ENCODE data around the gene BICD1.

DNA sequence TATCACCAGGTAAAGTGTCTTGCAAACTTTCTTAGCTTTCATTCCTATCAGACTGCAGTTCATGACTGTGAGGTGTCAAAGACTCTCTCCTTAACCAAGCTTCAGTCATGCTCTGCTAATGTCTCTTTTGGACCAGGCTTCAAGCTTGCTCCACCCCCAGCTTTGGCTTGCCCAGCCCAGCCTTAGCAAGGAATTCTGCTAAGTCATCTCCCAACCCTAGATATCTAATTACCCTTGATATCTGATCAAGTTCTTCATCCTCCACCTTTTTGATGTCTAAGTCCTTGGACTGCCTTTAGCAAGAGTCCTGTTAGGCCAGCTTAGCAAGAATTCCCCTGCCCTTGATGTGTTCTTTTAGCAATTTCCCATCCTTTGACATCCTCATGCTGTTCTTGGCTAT lies 183.8 kb downstream of the BICD1 start:
- TF ChIP-seq, protein P1, sequence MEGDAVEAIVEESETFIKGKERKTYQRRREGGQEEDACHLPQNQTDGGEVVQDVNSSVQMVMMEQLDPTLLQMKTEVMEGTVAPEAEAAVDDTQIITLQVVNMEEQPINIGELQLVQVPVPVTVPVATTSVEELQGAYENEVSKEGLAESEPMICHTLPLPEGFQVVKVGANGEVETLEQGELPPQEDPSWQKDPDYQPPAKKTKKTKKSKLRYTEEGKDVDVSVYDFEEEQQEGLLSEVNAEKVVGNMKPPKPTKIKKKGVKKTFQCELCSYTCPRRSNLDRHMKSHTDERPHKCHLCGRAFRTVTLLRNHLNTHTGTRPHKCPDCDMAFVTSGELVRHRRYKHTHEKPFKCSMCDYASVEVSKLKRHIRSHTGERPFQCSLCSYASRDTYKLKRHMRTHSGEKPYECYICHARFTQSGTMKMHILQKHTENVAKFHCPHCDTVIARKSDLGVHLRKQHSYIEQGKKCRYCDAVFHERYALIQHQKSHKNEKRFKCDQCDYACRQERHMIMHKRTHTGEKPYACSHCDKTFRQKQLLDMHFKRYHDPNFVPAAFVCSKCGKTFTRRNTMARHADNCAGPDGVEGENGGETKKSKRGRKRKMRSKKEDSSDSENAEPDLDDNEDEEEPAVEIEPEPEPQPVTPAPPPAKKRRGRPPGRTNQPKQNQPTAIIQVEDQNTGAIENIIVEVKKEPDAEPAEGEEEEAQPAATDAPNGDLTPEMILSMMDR (IDR thresholded peaks at IDR 0.05; ENCODE audit: insufficient read depth, low read length), result no peak
- TF ChIP-seq, protein P2, sequence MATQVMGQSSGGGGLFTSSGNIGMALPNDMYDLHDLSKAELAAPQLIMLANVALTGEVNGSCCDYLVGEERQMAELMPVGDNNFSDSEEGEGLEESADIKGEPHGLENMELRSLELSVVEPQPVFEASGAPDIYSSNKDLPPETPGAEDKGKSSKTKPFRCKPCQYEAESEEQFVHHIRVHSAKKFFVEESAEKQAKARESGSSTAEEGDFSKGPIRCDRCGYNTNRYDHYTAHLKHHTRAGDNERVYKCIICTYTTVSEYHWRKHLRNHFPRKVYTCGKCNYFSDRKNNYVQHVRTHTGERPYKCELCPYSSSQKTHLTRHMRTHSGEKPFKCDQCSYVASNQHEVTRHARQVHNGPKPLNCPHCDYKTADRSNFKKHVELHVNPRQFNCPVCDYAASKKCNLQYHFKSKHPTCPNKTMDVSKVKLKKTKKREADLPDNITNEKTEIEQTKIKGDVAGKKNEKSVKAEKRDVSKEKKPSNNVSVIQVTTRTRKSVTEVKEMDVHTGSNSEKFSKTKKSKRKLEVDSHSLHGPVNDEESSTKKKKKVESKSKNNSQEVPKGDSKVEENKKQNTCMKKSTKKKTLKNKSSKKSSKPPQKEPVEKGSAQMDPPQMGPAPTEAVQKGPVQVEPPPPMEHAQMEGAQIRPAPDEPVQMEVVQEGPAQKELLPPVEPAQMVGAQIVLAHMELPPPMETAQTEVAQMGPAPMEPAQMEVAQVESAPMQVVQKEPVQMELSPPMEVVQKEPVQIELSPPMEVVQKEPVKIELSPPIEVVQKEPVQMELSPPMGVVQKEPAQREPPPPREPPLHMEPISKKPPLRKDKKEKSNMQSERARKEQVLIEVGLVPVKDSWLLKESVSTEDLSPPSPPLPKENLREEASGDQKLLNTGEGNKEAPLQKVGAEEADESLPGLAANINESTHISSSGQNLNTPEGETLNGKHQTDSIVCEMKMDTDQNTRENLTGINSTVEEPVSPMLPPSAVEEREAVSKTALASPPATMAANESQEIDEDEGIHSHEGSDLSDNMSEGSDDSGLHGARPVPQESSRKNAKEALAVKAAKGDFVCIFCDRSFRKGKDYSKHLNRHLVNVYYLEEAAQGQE (IDR thresholded peaks at IDR 0.05; ENCODE audit: insufficient replicate concordance, low read depth), result no peak

Measured in HL-60 (cell line).